NOMO-1 treated with dmso at 0.1 percent for 144 hours (cell line): ENCODE data around the gene ADA.
"Not testable (repeated sequence)": the region's sequence is repeated elsewhere in the genome, so short reads cannot be mapped to it uniquely, and the experiment has no call there.

Experiments
- DNase-seq: peaks from one replicate; lab custom pipeline; 2025; ENCODE audit not compliant: unreplicated experiment; lab: John Stamatoyannopoulos, UW

ADA gene

GRCh38 chr20:44601236-44601671 is 50.2 kb downstream of the ADA start:
- DNase-seq: no peak

DNA sequence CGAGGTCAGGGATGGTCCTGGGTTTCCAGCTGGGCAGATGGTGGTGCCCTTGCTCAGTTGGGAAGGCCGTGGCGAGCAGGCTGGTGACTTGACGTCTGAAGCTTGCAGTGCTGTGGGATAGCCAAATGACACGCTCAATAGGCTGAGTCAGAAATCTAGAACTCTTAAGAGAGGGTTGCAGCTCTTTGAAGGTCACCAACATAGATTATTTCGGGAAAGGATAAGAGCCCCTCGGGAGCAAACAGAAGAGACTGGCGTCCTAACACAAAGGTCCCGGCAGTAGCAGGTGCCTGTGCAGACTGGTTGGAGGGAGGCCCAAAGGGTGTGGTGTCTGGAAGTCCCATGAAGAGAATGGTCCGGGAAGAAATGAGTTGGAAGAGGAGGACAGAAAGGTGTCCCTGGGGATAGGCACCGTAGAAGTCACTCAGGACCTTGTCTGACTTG is 50.7 kb downstream of the ADA start:
- no peak for DNase-seq

GRCh38 chr20:44600301-44600700 is 51.2 kb downstream of the ADA start:
- no peak for DNase-seq

- DNase-seq: no peak
These were observed 51.8 kb downstream of the ADA start for GRCh38 chr20:44599715-44600114.

GRCh38 chr20:44598423-44599305 is 52.8 kb downstream of the ADA start:
- no peak for DNase-seq

DNA sequence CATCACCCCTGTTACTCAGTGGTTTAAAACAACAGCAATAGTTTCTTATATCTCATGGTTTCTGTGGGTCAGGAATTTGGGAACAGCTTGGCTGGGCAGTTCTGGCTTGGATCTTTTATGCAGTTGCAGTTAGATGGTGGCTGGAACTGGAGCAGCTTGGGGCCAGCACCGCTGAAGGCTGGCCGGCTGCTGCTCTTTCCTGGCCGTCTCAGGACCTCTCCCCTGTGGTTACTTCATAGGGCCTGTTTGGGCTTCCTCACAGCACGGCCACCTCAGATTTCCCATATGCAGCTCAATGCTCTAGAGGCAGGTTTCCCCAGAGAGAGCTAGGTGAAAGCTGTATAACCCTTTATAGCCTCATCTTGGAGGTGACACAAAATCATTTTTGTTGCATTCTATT is 53.6 kb downstream of the ADA start:
- no peak for DNase-seq

- DNase-seq: no peak
These were observed 54.0 kb downstream of the ADA start for GRCh38 chr20:44597516-44597915.

DNA sequence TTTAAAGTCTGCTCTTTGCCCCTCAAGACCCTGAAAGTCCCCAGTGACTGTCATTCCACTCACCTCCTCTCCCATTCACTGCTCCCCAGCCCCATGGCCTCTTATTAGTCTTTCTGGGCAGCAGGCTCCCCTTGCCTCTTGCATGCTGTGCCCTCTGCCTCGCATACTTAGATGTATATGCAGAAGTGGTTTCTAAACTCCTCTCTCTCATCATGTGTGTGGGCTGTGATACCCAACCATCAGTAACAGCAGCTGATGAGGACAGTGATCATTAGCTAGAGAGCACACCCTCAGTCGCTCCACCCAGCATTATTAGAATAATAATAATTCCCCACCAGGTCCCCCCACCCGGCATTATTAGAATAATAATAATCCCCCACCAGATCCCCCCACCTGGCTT is 54.6 kb downstream of the ADA start:
- DNase-seq: no peak

DNA sequence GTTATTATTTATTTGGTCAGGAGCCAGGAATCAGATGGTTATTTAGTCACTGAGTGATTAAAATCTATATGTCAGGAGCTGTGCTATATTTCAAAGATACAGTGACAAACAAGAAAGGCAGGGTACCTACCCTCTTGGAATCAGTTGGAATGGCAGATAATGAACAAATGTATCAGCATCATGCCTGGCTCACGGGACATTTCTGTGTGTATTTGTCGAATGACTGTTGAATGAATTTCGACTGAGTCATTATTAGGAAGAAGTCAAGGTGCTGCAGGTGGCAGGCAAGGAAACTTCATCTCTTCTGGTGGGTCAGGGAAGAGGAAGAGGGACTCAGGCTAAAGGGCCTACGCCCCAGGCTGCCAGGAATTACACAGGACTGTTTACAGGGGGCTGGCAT is 55.5 kb downstream of the ADA start:
- no peak for DNase-seq

- no peak for DNase-seq
These were observed 56.8 kb downstream of the ADA start for GRCh38 chr20:44594730-44595129.

- no peak for DNase-seq
These were observed 57.7 kb downstream of the ADA start for GRCh38 chr20:44593751-44594150.

GRCh38 chr20:44592366-44592765 is 59.1 kb downstream of the ADA start:
- DNase-seq: no peak

DNA sequence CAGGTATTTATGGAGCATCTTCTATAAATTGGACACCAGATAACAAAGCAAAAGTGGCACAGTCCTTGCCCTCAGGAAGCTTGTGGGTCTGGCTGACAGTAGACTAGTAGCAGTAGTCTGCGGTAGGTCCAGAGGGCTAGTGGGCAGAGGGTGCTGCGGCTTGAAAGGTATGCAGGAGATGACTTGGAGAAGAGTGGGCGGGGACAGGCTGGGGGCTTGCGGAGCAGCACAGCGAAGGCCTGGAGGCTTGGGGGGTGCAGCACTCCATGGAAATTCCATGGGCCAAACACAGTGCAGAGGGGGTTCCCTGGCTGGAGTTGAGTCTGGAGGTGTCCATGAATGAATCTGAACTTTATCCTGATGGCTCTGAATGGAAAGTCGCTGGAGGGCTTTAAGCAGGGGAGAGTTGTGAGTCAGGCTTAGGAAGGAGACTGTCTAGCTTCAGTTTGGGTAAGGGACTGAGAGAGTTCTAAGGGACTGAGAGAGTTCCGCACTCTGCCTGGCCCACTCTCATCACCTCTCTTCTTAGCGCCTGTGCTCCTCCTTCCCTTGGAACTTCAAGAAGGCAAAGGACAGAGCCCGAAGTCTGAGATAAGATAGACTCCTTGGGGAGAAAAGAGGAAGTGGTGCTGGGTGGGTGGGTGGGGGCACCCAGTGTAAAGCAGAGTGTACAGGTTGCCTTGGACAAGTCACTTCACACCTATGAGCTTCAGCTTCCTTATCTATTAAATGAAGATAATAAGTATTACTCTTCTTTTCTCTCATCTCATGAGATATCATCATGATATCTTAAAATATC is 60.3 kb downstream of the ADA start:
- DNase-seq: no peak

- no peak for DNase-seq
These were observed 62.0 kb downstream of the ADA start for GRCh38 chr20:44589537-44589936.

GRCh38 chr20:44588321-44588720 is 63.2 kb downstream of the ADA start:
- not testable (repeated sequence) for DNase-seq

DNA sequence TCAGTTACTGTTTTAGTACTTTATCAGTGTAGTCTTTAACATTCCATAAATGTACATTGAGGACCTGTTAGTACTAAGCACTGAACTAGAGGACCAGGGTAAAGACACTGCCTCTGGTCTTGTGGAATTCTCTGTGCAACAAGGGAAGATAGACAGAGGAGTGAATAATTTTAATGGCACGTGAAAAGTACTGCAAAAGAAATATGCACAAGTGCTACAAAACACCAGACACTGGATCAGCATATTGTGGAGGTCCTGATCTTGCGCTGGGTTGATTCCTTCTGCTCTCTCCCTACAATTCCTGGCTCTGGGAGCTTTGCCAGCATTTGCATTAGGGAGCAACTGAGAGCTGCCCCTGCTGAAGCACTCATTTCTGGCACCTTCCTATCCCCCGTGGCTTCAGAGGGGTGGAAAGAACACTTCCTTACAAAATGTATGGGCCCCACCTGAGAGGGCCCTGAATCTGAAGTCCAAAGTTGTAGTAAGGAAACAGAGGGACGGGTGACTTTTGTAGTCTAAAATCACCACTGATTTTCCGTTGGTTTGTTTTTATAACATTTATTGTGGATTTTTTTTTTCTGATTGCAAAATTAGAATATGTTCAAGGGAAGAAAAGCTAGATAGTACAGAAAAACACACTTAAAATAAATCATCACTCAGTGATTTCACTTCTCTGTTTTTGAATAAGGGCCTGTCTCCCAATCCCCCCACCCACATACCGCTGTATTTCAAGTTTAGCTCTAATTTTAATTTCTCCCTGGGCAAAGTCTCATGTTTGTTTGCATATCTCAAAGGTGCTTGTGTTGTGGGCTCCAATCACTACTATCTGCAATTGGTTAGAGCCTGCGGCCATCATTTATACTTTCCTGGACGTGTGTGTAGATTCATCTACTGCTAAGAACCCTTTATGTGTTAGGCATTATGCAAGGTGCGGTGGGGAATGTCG is 64.2 kb downstream of the ADA start:
- no peak for DNase-seq

GRCh38 chr20:44586289-44586911 is 65.1 kb downstream of the ADA start:
- DNase-seq: no peak

DNA sequence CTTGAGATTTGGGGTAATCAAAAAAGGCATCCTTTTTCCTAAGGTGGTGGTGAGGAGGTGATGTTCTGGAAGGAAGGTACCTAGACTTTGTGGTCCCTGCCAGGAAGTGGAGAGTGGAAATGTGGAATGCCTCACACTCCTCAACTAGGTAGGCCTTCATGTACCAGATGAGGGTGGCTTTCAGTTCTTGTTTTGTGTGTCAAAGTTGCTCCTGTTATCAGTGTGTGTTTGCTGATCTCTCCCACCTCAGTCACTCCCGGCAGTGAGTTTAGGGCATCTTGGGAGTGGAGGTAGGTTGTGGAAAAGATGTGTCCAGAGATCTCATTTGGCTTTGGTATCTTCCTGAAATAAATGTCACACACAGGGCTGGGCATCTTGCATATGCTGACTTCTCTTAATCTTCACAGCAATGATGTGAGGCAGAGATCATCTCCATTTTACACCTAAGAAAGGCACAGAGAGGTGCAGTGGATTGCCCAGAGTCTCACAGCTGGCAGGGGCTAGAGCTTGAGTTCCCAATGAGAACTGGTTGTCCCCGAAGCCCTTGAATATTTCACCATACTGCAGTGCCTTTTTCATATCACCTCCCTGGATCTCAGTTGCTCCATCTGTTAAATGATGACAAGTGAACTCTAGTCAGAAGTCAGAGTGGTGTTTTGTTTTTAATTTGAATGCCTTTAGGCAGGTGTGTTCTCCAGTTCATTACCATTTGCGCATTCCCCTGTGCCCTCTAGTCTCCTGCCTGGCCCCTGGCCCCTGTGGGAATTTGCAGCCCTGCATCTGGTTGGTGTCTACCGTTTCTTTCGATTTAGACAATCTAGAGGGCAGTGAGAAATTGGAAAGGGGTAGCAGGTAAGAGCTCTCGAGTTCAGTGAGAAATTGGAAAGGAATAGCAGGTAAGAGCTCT is 66.2 kb downstream of the ADA start:
- DNase-seq: no peak

DNA sequence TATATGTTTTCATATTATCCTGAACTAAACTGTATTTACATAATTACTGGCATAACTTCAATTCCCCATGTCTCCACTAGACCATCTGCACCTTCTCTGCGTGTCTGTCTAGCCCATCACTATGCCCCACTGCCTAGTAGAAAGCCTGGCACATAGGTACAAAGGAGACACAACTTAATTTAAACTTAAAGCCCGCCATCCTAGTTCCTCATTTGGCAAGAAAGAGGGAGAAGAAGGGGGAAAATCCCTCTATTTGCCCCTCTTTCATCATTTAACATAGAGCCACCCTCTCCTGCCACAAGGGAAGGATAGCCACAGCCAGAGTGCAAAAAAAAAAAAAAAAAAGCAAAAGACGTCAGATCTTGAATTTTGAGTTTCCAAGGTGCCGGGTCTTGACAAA is 67.3 kb downstream of the ADA start:
- DNase-seq: no peak

DNA sequence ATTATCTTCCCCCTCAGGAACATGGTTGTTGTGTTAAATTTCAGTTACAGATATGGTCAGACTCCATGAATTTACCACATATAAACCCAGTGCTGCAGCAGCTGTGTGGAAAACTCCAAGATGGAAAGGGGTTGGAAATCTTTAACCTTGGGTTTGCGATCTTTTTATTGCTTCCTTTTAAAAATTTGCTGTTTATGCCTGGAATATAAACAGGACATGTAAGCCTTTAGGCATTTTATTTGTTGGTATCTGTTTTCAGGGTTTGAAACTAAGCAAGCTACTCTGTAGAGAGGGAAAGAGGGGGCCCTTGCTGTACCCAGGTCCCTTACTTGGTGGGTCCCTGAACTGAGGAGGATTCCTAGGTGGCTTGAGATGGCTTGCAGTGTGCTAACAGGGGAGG is 68.3 kb downstream of the ADA start:
- no peak for DNase-seq
